ENCODE measurements around the gene SPATA9. TPM values are rescaled to one million over a fixed set of nuclear protein-coding genes. Genes with fewer than 3 reads are reported as not detected.

Gene SPATA9
- total RNA-seq, 4 donors from 2014 or later, result 0.76 TPM; not detected in 3

GRCh38 chr5:95726811-95727763 lies 44.3 kb upstream of the SPATA9 start:
- no peak overlapping the region for H3K4me3 ChIP-seq
- no peaks in the 10 kb centered on the region for H3K9me3 ChIP-seq
- intact Hi-C loops (cut with DNase I; ENCODE audit: low total_unique reads) (loop anchor here (5.0 kb wide), 1 partner anchor 610 kb away; no protein-coding TSS in a partner anchor), in situ Hi-C loops (cut with MboI; ENCODE audit: low sequenced_read_pairs in 4 of 4) (loop anchor here (5.0 to 10.0 kb wide), 3 partner anchors 52 to 62 kb away; no protein-coding TSS in a partner anchor)
- TF ChIP-seq POLR2A (IDR thresholded peaks at IDR 0.05), result no peak
- TF ChIP-seq CTCF (IDR thresholded peaks at IDR 0.05 in 4 of 5, conservative IDR thresholded peaks at IDR 0.05 in 1 of 5), result no peak
- H3K4me1 ChIP-seq, result peaks cover 12 to 26% of the 10 kb centered on the region in 2 donors
- ATAC-seq (no peak), DNase-seq (no peak)
- H3K27ac ChIP-seq, result peak overlapping the region; percentile 91 to 96 (median 94)
- no peaks in the 10 kb centered on the region for H3K36me3 ChIP-seq
- H3K27me3 ChIP-seq, result no peaks in the 10 kb centered on the region

GRCh38 chr5:95725937-95726810 lies 43.4 kb upstream of the SPATA9 start:
- H3K36me3 ChIP-seq, result no peaks in the 10 kb centered on the region
- H3K27ac ChIP-seq, result peak overlapping the region; percentile 91 to 96 (median 94)
- ATAC-seq (no peak), DNase-seq (no peak)
- H3K4me1 ChIP-seq, result peaks cover 12 to 26% of the 10 kb centered on the region in 2 donors
- in situ Hi-C loops (cut with MboI; ENCODE audit: low sequenced_read_pairs in 4 of 4) (loop anchor here (5.0 to 10.0 kb wide), 3 partner anchors 51 to 61 kb away; no protein-coding TSS in a partner anchor), intact Hi-C loops (cut with DNase I; ENCODE audit: low total_unique reads) (loop anchor here (5.0 kb wide), 1 partner anchor 611 kb away; no protein-coding TSS in a partner anchor)
- H3K9me3 ChIP-seq, result no peaks in the 10 kb centered on the region
- H3K27me3 ChIP-seq, result no peaks in the 10 kb centered on the region
- TF ChIP-seq POLR2A (IDR thresholded peaks at IDR 0.05) (no peak), CTCF (IDR thresholded peaks at IDR 0.05 in 4 of 5, conservative IDR thresholded peaks at IDR 0.05 in 1 of 5) (no peak)
- H3K4me3 ChIP-seq, result no peak overlapping the region

- in situ Hi-C loops (cut with MboI; ENCODE audit: low sequenced_read_pairs in 4 of 4), result loop anchor here (5.0 to 10.0 kb wide), 3 partner anchors 50 to 60 kb away; no protein-coding TSS in a partner anchor
- Histone ChIP-seq H3K27me3 (no peaks in the 10 kb centered on the region), H3K27ac (peak overlapping the region in 1 of 4 donors; percentile 95), H3K36me3 (no peaks in the 10 kb centered on the region), H3K4me3 (no peak overlapping the region), H3K9me3 (no peaks in the 10 kb centered on the region), H3K4me1 (peaks cover 9 to 30% of the 10 kb centered on the region in 2 donors)
- DNase-seq (no peak), ATAC-seq (no peak)
- TF ChIP-seq POLR2A (IDR thresholded peaks at IDR 0.05) (no peak), CTCF (IDR thresholded peaks at IDR 0.05 in 4 of 5, conservative IDR thresholded peaks at IDR 0.05 in 1 of 5) (no peak)
- intact Hi-C loops (cut with DNase I; ENCODE audit: low total_unique reads), result loop anchor here (5.0 kb wide), 1 partner anchor 612 kb away; no protein-coding TSS in a partner anchor
Measured at GRCh38 chr5:95725071-95725820, 42.5 kb upstream of the SPATA9 start.
